ENCODE measurements around the gene TMEM63C.

TMEM63C gene

DNA sequence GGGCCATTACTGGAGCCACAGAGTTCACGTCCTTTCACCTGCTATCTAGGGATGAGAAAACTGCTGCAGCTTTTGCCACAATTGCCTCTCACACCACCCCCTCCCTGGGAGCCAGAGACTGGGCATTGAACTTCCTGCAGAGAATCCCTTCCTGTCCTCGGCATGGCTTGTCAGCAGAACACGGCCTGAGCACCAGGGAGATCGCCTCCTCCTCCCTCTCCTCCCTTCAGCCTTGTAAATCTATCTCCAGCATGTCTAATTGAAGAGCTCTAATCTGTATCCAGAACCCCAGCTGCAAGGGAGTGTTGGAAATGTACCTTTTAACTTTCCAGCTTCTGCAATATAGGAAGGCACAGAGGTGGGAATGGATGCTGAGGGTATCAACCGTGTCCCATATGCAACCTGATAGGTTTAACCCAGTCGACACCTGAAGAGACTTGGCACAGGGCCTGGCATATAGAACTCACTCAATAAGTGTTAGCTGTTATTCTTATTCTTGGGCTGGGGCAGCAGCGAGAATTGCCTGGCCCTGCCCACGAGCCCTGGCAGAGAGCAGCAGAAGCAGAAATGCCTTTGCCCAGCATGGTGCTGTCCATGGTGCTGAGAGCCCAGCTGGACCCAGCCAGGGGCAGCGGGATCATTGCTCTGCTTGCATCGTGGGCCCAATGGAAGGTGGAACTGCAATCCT lies 26.8 kb downstream of the TMEM63C start:
- Histone ChIP-seq H3K4me3 (ENCODE audit: insufficient read depth, low read depth, low read length) (no peak overlapping the region), H3K9me3 (ENCODE audit: control insufficient read depth, low read length) (no peaks in the 10 kb centered on the region), H3K4me1 (ENCODE audit: control insufficient read depth, insufficient read depth, low read length) (peaks cover 12% of the 10 kb centered on the region), H3K36me3 (ENCODE audit: control insufficient read depth, insufficient read depth, low read length) (no peaks in the 10 kb centered on the region), H3K27ac (ENCODE audit: insufficient read depth, low read depth, low read length, poor library complexity, severe bottlenecking) (no peak overlapping the region), H3K27me3 (ENCODE audit: control insufficient read depth, insufficient read depth, low read length, poor library complexity, severe bottlenecking) (no peaks in the 10 kb centered on the region)
- WGBS, 2 experiments: 33 to 44% methylated on average over 10 of the region's 10 CpGs

DNA sequence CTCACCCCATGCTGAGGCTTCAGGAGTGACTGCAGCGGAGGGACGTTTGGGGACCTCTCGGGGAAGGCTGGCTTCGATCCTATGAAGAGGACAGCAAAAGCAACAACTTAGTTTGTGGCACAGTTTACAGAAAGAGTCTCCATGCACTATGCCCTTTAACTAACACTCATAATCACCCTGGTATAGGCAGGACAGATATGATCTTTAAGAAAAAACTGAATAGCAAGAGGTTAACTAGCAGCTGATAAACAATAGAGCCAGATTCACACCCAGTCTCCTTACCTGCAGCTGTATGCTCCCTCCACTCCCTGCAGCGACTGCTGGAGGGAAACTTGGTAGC lies 27.4 kb downstream of the TMEM63C start:
- H3K4me1 ChIP-seq (ENCODE audit: control insufficient read depth, insufficient read depth, low read length): peaks cover 7% of the 10 kb centered on the region
- no peaks in the 10 kb centered on the region for H3K27me3 ChIP-seq (ENCODE audit: control insufficient read depth, insufficient read depth, low read length, poor library complexity, severe bottlenecking)
- 42 to 44% methylated on average over 5 of the region's 5 CpGs for WGBS, 2 experiments
- no peak overlapping the region for H3K27ac ChIP-seq (ENCODE audit: insufficient read depth, low read depth, low read length, poor library complexity, severe bottlenecking)
- H3K4me3 ChIP-seq (ENCODE audit: insufficient read depth, low read depth, low read length): no peak overlapping the region
- H3K9me3 ChIP-seq (ENCODE audit: control insufficient read depth, low read length): no peaks in the 10 kb centered on the region
- H3K36me3 ChIP-seq (ENCODE audit: control insufficient read depth, insufficient read depth, low read length): no peaks in the 10 kb centered on the region

DNA sequence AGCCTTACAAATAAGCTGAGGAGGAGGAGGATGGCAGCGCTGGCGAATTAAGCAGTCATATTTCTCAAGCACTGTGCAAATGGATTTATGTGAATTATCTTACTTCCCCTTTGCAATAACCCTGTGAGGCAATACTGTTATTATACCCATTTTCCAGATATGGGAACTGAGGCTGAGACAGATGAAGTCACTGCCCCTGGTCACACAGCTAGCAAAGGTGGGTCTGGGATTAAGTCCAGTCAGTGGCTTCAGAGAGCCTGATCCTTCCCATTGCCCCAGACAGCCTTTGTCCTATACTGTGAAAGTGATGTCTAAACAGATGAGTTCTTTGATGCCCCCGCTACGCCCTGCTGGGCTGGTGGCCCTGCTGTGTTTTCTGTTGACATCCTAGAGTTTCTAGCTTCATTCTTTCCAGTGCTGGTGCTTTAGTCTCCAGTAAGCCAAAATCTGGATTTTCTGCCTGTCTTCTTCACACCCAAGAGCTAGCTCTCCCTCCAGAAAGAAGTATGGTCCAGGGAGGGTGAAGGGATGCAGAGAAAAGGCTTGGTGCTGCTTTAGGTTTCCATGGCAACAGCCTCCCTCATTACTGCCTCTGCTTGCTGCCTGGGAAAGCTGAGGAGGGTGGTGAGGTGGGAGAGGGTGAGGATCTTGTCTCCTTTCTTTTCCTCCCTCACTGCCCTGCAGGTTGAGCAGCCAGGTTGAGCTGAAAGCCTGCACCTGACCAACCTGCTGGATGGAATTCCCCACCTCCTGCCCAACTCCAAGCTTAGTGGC lies 30.7 kb downstream of the TMEM63C start:
- H3K4me1 ChIP-seq (ENCODE audit: control insufficient read depth, insufficient read depth, low read length): no peaks in the 10 kb centered on the region
- no peaks in the 10 kb centered on the region for H3K9me3 ChIP-seq (ENCODE audit: control insufficient read depth, low read length)
- no peak overlapping the region for H3K27ac ChIP-seq (ENCODE audit: insufficient read depth, low read depth, low read length, poor library complexity, severe bottlenecking)
- H3K36me3 ChIP-seq (ENCODE audit: control insufficient read depth, insufficient read depth, low read length): no peaks in the 10 kb centered on the region
- 93 to 94% methylated on average over 4 of the region's 4 CpGs for WGBS, 2 experiments
- no peaks in the 10 kb centered on the region for H3K27me3 ChIP-seq (ENCODE audit: control insufficient read depth, insufficient read depth, low read length, poor library complexity, severe bottlenecking)
- H3K4me3 ChIP-seq (ENCODE audit: insufficient read depth, low read depth, low read length): no peak overlapping the region

DNA sequence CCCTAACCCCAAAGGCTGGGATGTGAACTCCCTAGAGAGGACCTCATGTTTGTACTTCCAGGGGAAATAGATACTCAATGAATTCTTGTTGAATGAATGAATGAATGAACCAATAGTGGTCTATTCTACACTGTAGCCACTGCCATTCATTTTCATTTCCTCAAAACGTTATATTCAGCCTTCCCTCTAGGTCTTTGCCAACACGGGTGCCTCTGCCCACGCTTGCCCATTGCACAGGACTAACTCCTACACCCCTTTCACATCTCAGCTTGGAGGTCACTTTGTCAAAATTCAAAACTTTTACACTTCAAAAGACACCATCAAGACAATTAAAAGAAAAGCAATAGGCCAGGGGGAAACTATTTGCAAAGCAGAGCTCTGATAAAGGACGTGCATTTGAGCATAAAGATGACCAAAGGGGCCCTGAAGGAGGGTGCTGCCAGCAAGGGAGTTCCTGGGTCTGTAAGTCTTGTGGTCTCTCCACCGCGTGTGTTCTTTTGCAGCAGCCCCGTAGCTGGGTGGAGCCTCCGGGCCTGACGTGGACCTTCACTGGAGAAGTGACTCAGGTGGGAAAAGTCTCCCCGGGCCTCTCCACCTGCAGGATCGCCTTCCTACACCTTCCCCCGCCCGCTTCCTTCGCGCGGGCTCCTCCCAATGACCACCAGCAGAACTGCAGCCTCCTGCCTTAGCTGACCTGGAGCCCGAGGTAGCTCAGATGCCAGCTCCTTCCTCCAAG lies 31.5 kb downstream of the TMEM63C start:
- Histone ChIP-seq H3K36me3 (ENCODE audit: control insufficient read depth, insufficient read depth, low read length) (no peaks in the 10 kb centered on the region), H3K4me3 (ENCODE audit: insufficient read depth, low read depth, low read length) (no peak overlapping the region), H3K9me3 (ENCODE audit: control insufficient read depth, low read length) (no peaks in the 10 kb centered on the region), H3K27ac (ENCODE audit: insufficient read depth, low read depth, low read length, poor library complexity, severe bottlenecking) (no peak overlapping the region), H3K4me1 (ENCODE audit: control insufficient read depth, insufficient read depth, low read length) (no peaks in the 10 kb centered on the region), H3K27me3 (ENCODE audit: control insufficient read depth, insufficient read depth, low read length, poor library complexity, severe bottlenecking) (no peaks in the 10 kb centered on the region)
- WGBS, 2 experiments: 18 to 23% methylated on average over 17 of the region's 17 CpGs

DNA sequence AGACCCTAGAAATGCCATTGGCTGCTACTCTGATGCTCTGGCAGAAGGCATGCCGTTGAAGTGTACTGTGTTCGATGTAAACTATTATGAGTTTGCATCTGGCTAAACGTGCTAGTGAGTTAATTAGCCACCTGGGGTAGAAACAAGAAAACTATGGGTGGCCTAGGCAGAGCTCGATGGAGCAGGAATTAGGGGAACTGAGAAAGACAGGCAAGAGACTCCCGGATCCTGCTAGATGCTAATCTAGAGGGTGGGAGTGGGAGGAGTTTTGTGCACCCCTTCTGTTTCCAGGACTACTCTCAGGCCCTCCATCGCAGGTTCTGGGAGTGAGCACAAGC lies 32.0 kb downstream of the TMEM63C start:
- Histone ChIP-seq H3K4me1 (ENCODE audit: control insufficient read depth, insufficient read depth, low read length) (no peaks in the 10 kb centered on the region), H3K4me3 (ENCODE audit: insufficient read depth, low read depth, low read length) (no peak overlapping the region), H3K27ac (ENCODE audit: insufficient read depth, low read depth, low read length, poor library complexity, severe bottlenecking) (no peak overlapping the region), H3K9me3 (ENCODE audit: control insufficient read depth, low read length) (no peaks in the 10 kb centered on the region), H3K36me3 (ENCODE audit: control insufficient read depth, insufficient read depth, low read length) (no peaks in the 10 kb centered on the region), H3K27me3 (ENCODE audit: control insufficient read depth, insufficient read depth, low read length, poor library complexity, severe bottlenecking) (no peaks in the 10 kb centered on the region)
- WGBS, 2 experiments: 39 to 40% methylated on average over 6 of the region's 6 CpGs

DNA sequence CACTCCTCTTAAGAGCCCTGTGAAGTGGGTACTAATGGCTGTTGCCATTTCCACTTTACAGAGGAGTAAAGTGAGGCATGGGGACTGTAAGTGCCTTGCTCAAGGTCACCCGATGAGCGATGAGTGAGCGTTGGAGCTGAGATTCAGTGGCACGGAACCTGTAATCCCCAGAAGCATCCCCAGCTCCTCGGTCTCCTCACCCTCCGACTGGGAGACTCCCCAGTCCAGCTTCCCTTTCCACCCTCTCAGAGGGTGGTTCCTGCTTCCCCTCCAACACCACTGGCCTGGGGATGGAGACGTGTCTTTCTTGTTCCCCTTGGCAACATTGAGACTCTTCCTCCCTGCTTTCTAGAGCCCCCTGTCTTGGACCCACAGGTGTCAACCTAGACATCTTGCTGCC lies 32.6 kb downstream of the TMEM63C start:
- no peak overlapping the region for H3K4me3 ChIP-seq (ENCODE audit: insufficient read depth, low read depth, low read length)
- H3K36me3 ChIP-seq (ENCODE audit: control insufficient read depth, insufficient read depth, low read length): no peaks in the 10 kb centered on the region
- no peak overlapping the region for H3K27ac ChIP-seq (ENCODE audit: insufficient read depth, low read depth, low read length, poor library complexity, severe bottlenecking)
- no peaks in the 10 kb centered on the region for H3K4me1 ChIP-seq (ENCODE audit: control insufficient read depth, insufficient read depth, low read length)
- WGBS, 2 experiments: 91 to 93% methylated on average over 7 of the region's 7 CpGs
- H3K9me3 ChIP-seq (ENCODE audit: control insufficient read depth, low read length): no peaks in the 10 kb centered on the region
- no peaks in the 10 kb centered on the region for H3K27me3 ChIP-seq (ENCODE audit: control insufficient read depth, insufficient read depth, low read length, poor library complexity, severe bottlenecking)

DNA sequence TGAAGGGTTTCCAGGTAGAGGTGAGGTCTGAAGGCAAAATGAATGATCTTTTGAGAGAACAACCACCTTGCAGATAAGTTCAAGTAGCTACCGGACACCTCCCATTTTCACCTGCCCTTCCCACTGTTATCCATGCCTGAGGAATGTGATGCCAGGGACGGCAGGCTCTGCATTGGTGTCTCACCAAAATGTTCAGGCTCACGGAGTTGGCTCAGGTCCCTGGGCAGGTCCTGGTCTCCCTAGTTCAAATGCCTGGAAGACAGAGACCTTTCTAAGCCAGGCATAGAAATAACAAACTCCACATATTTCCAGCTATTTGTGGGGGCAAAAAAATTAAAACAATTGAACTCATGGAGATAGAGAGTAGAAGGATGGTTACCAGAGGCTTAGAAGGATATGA lies 36.0 kb downstream of the TMEM63C start:
- no peaks in the 10 kb centered on the region for H3K36me3 ChIP-seq (ENCODE audit: control insufficient read depth, insufficient read depth, low read length)
- H3K9me3 ChIP-seq (ENCODE audit: control insufficient read depth, low read length): no peaks in the 10 kb centered on the region
- 87 to 88% methylated on average over 3 of the region's 3 CpGs for WGBS, 2 experiments
- no peak overlapping the region for H3K4me3 ChIP-seq (ENCODE audit: insufficient read depth, low read depth, low read length)
- H3K27me3 ChIP-seq (ENCODE audit: control insufficient read depth, insufficient read depth, low read length, poor library complexity, severe bottlenecking): no peaks in the 10 kb centered on the region
- H3K4me1 ChIP-seq (ENCODE audit: control insufficient read depth, insufficient read depth, low read length): peaks cover 5% of the 10 kb centered on the region
- H3K27ac ChIP-seq (ENCODE audit: insufficient read depth, low read depth, low read length, poor library complexity, severe bottlenecking): no peak overlapping the region

DNA sequence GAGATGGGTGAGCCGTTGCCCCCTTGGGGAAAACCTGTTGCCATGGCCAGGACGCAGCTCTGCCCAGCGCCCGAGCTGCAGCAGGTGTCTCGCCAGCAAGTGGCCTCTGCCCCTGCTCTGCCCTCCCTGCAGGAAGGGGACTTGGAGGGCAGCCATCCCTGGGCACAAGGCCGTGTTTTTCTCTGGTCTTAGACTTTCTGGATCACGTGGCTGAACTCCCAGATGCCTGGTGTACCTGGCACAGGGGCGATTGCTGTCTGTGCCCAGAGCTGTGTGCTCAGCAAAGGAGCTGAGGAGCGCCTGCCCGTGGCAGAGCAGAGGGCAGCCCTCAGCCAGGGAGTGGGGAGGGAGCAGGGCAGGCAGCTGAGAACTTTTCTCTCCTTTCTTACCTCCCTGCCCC lies 38.0 kb downstream of the TMEM63C start:
- H3K4me1 ChIP-seq (ENCODE audit: control insufficient read depth, insufficient read depth, low read length): peaks cover 16% of the 10 kb centered on the region
- no peak overlapping the region for H3K4me3 ChIP-seq (ENCODE audit: insufficient read depth, low read depth, low read length)
- no peaks in the 10 kb centered on the region for H3K27me3 ChIP-seq (ENCODE audit: control insufficient read depth, insufficient read depth, low read length, poor library complexity, severe bottlenecking)
- 83 to 84% methylated on average over 10 of the region's 10 CpGs for WGBS, 2 experiments
- no peak overlapping the region for H3K27ac ChIP-seq (ENCODE audit: insufficient read depth, low read depth, low read length, poor library complexity, severe bottlenecking)
- no peaks in the 10 kb centered on the region for H3K36me3 ChIP-seq (ENCODE audit: control insufficient read depth, insufficient read depth, low read length)
- H3K9me3 ChIP-seq (ENCODE audit: control insufficient read depth, low read length): no peaks in the 10 kb centered on the region

DNA sequence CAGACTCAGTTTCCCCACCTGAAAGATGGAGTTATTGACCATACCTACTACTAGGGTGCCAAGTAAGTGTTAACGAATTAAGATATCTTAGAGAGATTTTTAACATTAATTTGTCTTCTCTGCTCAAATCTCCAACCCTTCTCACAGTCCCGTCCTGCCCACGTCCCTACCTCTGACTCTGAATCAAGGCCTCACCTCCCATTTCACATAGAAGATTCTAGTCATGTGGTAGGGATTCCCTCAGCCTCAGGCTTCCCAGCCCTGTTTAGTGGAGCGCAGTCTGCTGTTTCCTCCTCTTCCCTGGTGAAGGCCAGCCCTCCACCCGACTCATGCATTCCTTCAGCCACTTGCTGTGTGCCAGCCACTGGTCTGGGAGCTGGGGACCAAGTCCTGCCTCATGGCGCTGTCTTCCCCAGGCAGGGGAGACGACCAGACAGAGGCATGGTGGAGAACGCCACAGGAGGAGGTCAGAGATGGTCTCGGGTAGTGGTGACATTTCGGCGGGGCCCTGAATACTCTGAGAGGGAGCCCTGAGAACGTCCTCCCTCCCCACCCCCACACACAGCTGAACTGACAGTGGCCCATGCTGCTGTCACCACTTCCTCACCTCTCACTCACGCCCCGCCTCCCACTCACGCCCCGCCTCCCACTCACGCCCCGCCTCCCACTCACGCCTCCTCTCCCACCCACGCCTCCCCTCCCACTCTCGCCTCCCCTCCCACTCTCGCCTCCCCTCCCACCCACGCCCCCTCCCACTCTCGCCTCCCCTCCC lies 38.8 kb downstream of the TMEM63C start:
- Histone ChIP-seq H3K4me1 (ENCODE audit: control insufficient read depth, insufficient read depth, low read length) (peaks cover 16% of the 10 kb centered on the region), H3K9me3 (ENCODE audit: control insufficient read depth, low read length) (no peaks in the 10 kb centered on the region), H3K27ac (ENCODE audit: insufficient read depth, low read depth, low read length, poor library complexity, severe bottlenecking) (no peak overlapping the region), H3K4me3 (ENCODE audit: insufficient read depth, low read depth, low read length) (no peak overlapping the region), H3K27me3 (ENCODE audit: control insufficient read depth, insufficient read depth, low read length, poor library complexity, severe bottlenecking) (no peaks in the 10 kb centered on the region), H3K36me3 (ENCODE audit: control insufficient read depth, insufficient read depth, low read length) (no peaks in the 10 kb centered on the region)
- WGBS, 2 experiments: 59% methylated on average over 15 of the region's 24 CpGs
